HG02623 (cell line): ENCODE measurements around the gene APCDD1L.
"Not testable (repeated sequence)": the region's sequence is repeated elsewhere in the genome, so short reads cannot be mapped to it uniquely, and the experiment has no call there.

Experiments used
- ATAC-seq: cut with Tn5 transposase; IDR thresholded peaks from one replicate; pipeline ENCODE4 v1.9.1; 2021; ENCODE audit warnings: moderate library complexity; ENCODE audit not compliant: unreplicated experiment

APCDD1L gene

GRCh38 chr20:58518387-58518786 is 3.2 kb upstream of the APCDD1L start:
- no peak for ATAC-seq

GRCh38 chr20:58514321-58515232 is 622 bp downstream of the APCDD1L start:
- ATAC-seq = no peak

- ATAC-seq = no peak
Measured at GRCh38 chr20:58513580-58514285, 1.5 kb downstream of the APCDD1L start.

- no peak for ATAC-seq
Measured at GRCh38 chr20:58512808-58513552, 2.2 kb downstream of the APCDD1L start.

GRCh38 chr20:58511861-58512260 is 3.3 kb downstream of the APCDD1L start:
- no peak for ATAC-seq

- no peak for ATAC-seq
Measured at GRCh38 chr20:58511364-58511763, 3.8 kb downstream of the APCDD1L start.

GRCh38 chr20:58510921-58511320 is 4.3 kb downstream of the APCDD1L start:
- no peak for ATAC-seq

GRCh38 chr20:58508762-58509395 is 6.3 kb downstream of the APCDD1L start:
- no peak for ATAC-seq

GRCh38 chr20:58506999-58507398 is 8.2 kb downstream of the APCDD1L start:
- ATAC-seq = not testable (repeated sequence)

GRCh38 chr20:58504566-58504965 is 10.6 kb downstream of the APCDD1L start:
- no peak for ATAC-seq

GRCh38 chr20:58503668-58504067 is 11.5 kb downstream of the APCDD1L start:
- ATAC-seq = no peak

- no peak for ATAC-seq
Measured at GRCh38 chr20:58500256-58500655, 14.9 kb downstream of the APCDD1L start.

GRCh38 chr20:58498470-58499068 is 16.6 kb downstream of the APCDD1L start:
- no peak for ATAC-seq

GRCh38 chr20:58497724-58498469 is 17.3 kb downstream of the APCDD1L start:
- ATAC-seq = no peak

GRCh38 chr20:58497076-58497641 is 18.0 kb downstream of the APCDD1L start:
- no peak for ATAC-seq

- ATAC-seq = no peak
Measured at GRCh38 chr20:58496429-58496769, 18.8 kb downstream of the APCDD1L start.

GRCh38 chr20:58495623-58496428 is 19.4 kb downstream of the APCDD1L start:
- no peak for ATAC-seq

- ATAC-seq = no peak
Measured at GRCh38 chr20:58494923-58495622, 20.1 kb downstream of the APCDD1L start.
